H1 (cell line): ENCODE measurements around the gene BET1L. TPM values are rescaled to one million over a fixed set of nuclear protein-coding genes. Genes with fewer than 3 reads are reported as not detected.

Source experiments
- CTCF ChIA-PET: fragments of 300-600 bp; sonication (Branson Sonifier 250); formaldehyde crosslinking; loops from one replicate; lab custom pipeline; 2021; ENCODE audit not compliant: partially characterized antibody; lab: Charles Lee
- POLR2A ChIA-PET: fragments of 300-600 bp; sonication (Branson Sonifier 250); formaldehyde crosslinking; loops from one replicate; lab custom pipeline; 2021; ENCODE audit warnings: inconsistent platforms; ENCODE audit not compliant: partially characterized antibody; lab: Charles Lee
- DNase-seq, 2 experiments: peaks; one replicate each; pipeline versions ENCODE4 v3.0.0 to v3.0.0-alpha.2; 2010 to 2022; ENCODE audit warnings: low spot score in 2 of 2, low read depth in 1 of 2, mixed read lengths in 1 of 2
- FAIRE-seq: peaks from 2 replicates; lab custom pipeline; 2011; peaks lifted over from hg19 to GRCh38; lab: Jason Lieb, UNC
- H2AFZ ChIP-seq: 2 replicates; pipeline ENCODE4 v1.8.1; 2012; ENCODE audit warnings: low read length, inconsistent platforms
- H2AK5ac ChIP-seq: 2 replicates; pipeline ENCODE4 v1.6.1; 2013; ENCODE audit warnings: low read depth, low read length
- H2BK120ac ChIP-seq: replicated peaks from 2 replicates; pipeline ENCODE3; 2013; ENCODE audit warnings: low read depth, low read length, inconsistent platforms
- H2BK12ac ChIP-seq: 2 replicates; pipeline ENCODE4 v1.6.1; 2013; ENCODE audit warnings: low read depth, low read length
- H2BK15ac ChIP-seq: 2 replicates; pipeline ENCODE4 v1.6.1; 2013; ENCODE audit warnings: low read length
- H2BK20ac ChIP-seq: 2 replicates; pipeline ENCODE4 v1.6.1; 2013; ENCODE audit warnings: low read length
- H2BK5ac ChIP-seq: 2 replicates; pipeline ENCODE4 v1.6.1; 2013; ENCODE audit warnings: low read depth, low read length
- H3K14ac ChIP-seq: 2 replicates; pipeline ENCODE4 v1.6.1; 2013; ENCODE audit warnings: inconsistent platforms; ENCODE audit not compliant: insufficient read length
- H3K18ac ChIP-seq: 2 replicates; pipeline ENCODE4 v1.6.1; 2013; ENCODE audit warnings: low read length; ENCODE audit errors: extremely low read depth
- H3K23ac ChIP-seq: 2 replicates; pipeline ENCODE4 v1.6.1; 2013; ENCODE audit warnings: inconsistent platforms; ENCODE audit not compliant: insufficient read length
- H3K23me2 ChIP-seq: 2 replicates; pipeline ENCODE4 v1.6.1; 2013; ENCODE audit warnings: low read depth, low read length
- H3K27ac ChIP-seq: 2 replicates; pipeline ENCODE4 v1.6.1; 2011; ENCODE audit warnings: low read depth, low read length, inconsistent platforms
- H3K27me3 ChIP-seq, 4 experiments: replicated peaks in 1 of 4; 1 replicate in 1 of 4; 2 replicates in 3 of 4; pipeline versions ENCODE4 v1.6.1 to v1.8.1; 2011 to 2013; ENCODE audit warnings: low read length in 3 of 4, mild to moderate bottlenecking in 3 of 4, inconsistent platforms in 2 of 4, mixed read lengths in 2 of 4, moderate library complexity in 1 of 4; ENCODE audit not compliant: control insufficient read depth in 3 of 4, insufficient read depth in 3 of 4; ENCODE audit errors: extremely low read depth in 1 of 4
- H3K36me3 ChIP-seq, 4 experiments: 2 replicates each; pipeline versions ENCODE4 v1.6.1 to v1.8.1; 2011 to 2013; ENCODE audit warnings: mild to moderate bottlenecking in 4 of 4, low read length in 3 of 4, moderate library complexity in 2 of 4, control low read depth in 1 of 4, inconsistent platforms in 1 of 4; ENCODE audit not compliant: insufficient read depth in 4 of 4, control insufficient read depth in 2 of 4
- H3K4ac ChIP-seq: replicated peaks from 2 replicates; pipeline ENCODE3; 2013; ENCODE audit warnings: low read length, low read depth, mixed read lengths, inconsistent platforms; ENCODE audit not compliant: insufficient read length
- H3K4me1 ChIP-seq, 4 experiments: replicated peaks in 1 of 4; 1 replicate in 1 of 4; 2 replicates in 3 of 4; pipeline versions ENCODE4 v1.6.1 to v1.8.1; 2011 to 2013; ENCODE audit warnings: low read length in 3 of 4, inconsistent platforms in 2 of 4, mixed read lengths in 1 of 4; ENCODE audit not compliant: insufficient read depth in 4 of 4, control insufficient read depth in 3 of 4
- H3K4me2 ChIP-seq, 2 experiments: 2 replicates each; pipeline versions ENCODE4 v1.6.1 to v1.8.1; 2011 to 2013; ENCODE audit warnings: low read depth in 2 of 2, low read length in 2 of 2, control low read depth in 1 of 2, inconsistent platforms in 1 of 2, mild to moderate bottlenecking in 1 of 2; ENCODE audit not compliant: insufficient read depth in 1 of 2
- H3K4me3 ChIP-seq, 4 experiments: fragments of 200-600, 300-600 bp in 1 of 4; sonication (generic), shearing (Covaris generic), sonication (Bioruptor Twin) in 1 of 4; 2 replicates each; pipeline versions ENCODE4 v1.5.1 to v1.8.1; 2011 to 2016; ENCODE audit warnings: low read length in 4 of 4, low read depth in 3 of 4, control low read depth in 2 of 4, inconsistent platforms in 2 of 4, mild to moderate bottlenecking in 2 of 4, mixed read lengths in 1 of 4, moderate library complexity in 1 of 4; ENCODE audit not compliant: insufficient read depth in 2 of 4; ENCODE audit errors: extremely low read depth in 1 of 4
- H3K56ac ChIP-seq: replicated peaks from 2 replicates; pipeline ENCODE3; 2013; ENCODE audit warnings: low read depth, mild to moderate bottlenecking, mixed read lengths, low read length, inconsistent platforms; ENCODE audit not compliant: insufficient read length
- H3K79me1 ChIP-seq: 2 replicates; pipeline ENCODE4 v1.6.1; 2013; ENCODE audit warnings: low read depth, low read length, control low read depth
- H3K79me2 ChIP-seq, 2 experiments: 2 replicates each; pipeline versions ENCODE4 v1.6.1 to v1.8.1; 2012 to 2013; ENCODE audit warnings: low read length in 2 of 2, mild to moderate bottlenecking in 2 of 2, inconsistent platforms in 1 of 2; ENCODE audit not compliant: insufficient read depth in 2 of 2, control insufficient read depth in 1 of 2
- H3K9ac ChIP-seq, 4 experiments: replicated peaks in 1 of 4; 1 replicate in 1 of 4; 2 replicates in 3 of 4; pipeline versions ENCODE4 v1.6.1 to v1.8.1; 2011 to 2013; ENCODE audit warnings: low read depth in 3 of 4, low read length in 3 of 4, control low read depth in 2 of 4, mild to moderate bottlenecking in 2 of 4, moderate library complexity in 2 of 4, inconsistent platforms in 1 of 4; ENCODE audit errors: extremely low read depth in 1 of 4
- H3K9me3 ChIP-seq, 2 experiments: 2 replicates each; pipeline versions ENCODE4 v1.6.1 to v1.8.1; 2012 to 2013; ENCODE audit warnings: mild to moderate bottlenecking in 2 of 2, moderate library complexity in 2 of 2, control low read depth in 1 of 2, inconsistent platforms in 1 of 2, low read depth in 1 of 2, low read length in 1 of 2, mixed read lengths in 1 of 2; ENCODE audit not compliant: insufficient read depth in 2 of 2
- H4K20me1 ChIP-seq, 2 experiments: replicated peaks in 1 of 2; 2 replicates each; pipeline versions ENCODE3 to v1.8.1; 2011 to 2013; ENCODE audit warnings: inconsistent platforms in 2 of 2, low read length in 2 of 2, mild to moderate bottlenecking in 1 of 2; ENCODE audit not compliant: insufficient read depth in 2 of 2, control insufficient read depth in 1 of 2
- H4K5ac ChIP-seq: 2 replicates; pipeline ENCODE4 v1.6.1; 2013; ENCODE audit warnings: low read length, low read depth, mixed read lengths, inconsistent platforms; ENCODE audit not compliant: insufficient read length
- H4K8ac ChIP-seq: 2 replicates; pipeline ENCODE4 v1.8.0; 2013; ENCODE audit warnings: mild to moderate bottlenecking, moderate library complexity, low read length, inconsistent platforms; ENCODE audit not compliant: insufficient read depth; ENCODE audit errors: extremely low read depth
- H4K91ac ChIP-seq: replicated peaks from 2 replicates; pipeline ENCODE3; 2013; ENCODE audit warnings: low read length, mixed read lengths, inconsistent platforms; ENCODE audit not compliant: insufficient read length
- ASH2L ChIP-seq: fragments of 200-600, 300-600 bp; sonication (generic); IDR thresholded peaks from one replicate; pipeline ENCODE4 v1.7.1; 2017; ENCODE audit warnings: low read length
- JUN ChIP-seq: IDR thresholded peaks from 2 replicates; pipeline ENCODE4 v1.6.1; 2011; ENCODE audit warnings: low read depth, mild to moderate bottlenecking, improper control_type of control experiment, low read length
- NRF1 ChIP-seq: IDR thresholded peaks from 2 replicates; pipeline ENCODE4 v1.6.1; 2011; ENCODE audit warnings: mild to moderate bottlenecking, low read depth, low read length, improper control_type of control experiment
- SAP30 ChIP-seq: fragments of 300-600 bp; sonication (generic); IDR thresholded peaks from 2 replicates; pipeline ENCODE4 v1.7.1; 2012; ENCODE audit warnings: low read length, moderate library complexity, mild to moderate bottlenecking, inconsistent platforms; ENCODE audit not compliant: insufficient read depth, insufficient replicate concordance
- SP1 ChIP-seq: IDR thresholded peaks from 2 replicates; pipeline ENCODE4 v1.6.1; 2011; ENCODE audit warnings: low read depth, low read length
- TAF7 ChIP-seq: optimal IDR thresholded peaks from 2 replicates; pipeline ENCODE3; 2011; ENCODE audit warnings: low read depth, mild to moderate bottlenecking, inconsistent platforms, low read length, moderate library complexity, borderline replicate concordance
- TEAD4 ChIP-seq: IDR thresholded peaks from 2 replicates; pipeline ENCODE4 v1.6.1; 2012; ENCODE audit warnings: low read depth, low read length, inconsistent platforms, mixed read lengths
- WGBS, 2 experiments: shearing (Covaris generic) in 1 of 2; methylation state at CpG; one replicate each; pipeline versions ENCODE4 v1.1.6 to v1.1.7; 2013 to 2015; ENCODE audit warnings: low lambda C conversion rate in 2 of 2, mixed read lengths in 2 of 2, inconsistent platforms in 1 of 2, low coverage in 1 of 2, missing lambda C conversion rate in 1 of 2; ENCODE audit not compliant: insufficient replicate concordance in 2 of 2, insufficient coverage in 1 of 2, insufficient read length in 1 of 2; ENCODE audit errors: extremely low coverage in 1 of 2, missing lambda C conversion rate in 1 of 2; 5-methylcytosine and 5-hydroxymethylcytosine counted together
- polyA plus RNA-seq, 7 experiments: library from polyadenylated mRNA; depleted of rRNA in 3 of 7; stranded (reverse) in 5 of 7; unstranded in 2 of 7; fragments of >200 nt in 5 of 7; fragments of 200-250 nt in 2 of 7; gene quantifications; 1 replicate in 5 of 7; 2 replicates in 1 of 7; 4 replicates in 1 of 7; pipeline versions ENCODE4 v1.2.1 to v1.2.3, GENCODE V29; 2011 to 2013; ENCODE audit warnings: missing spikeins in 2 of 7, mixed read lengths in 2 of 7
- total RNA-seq: library from RNA; stranded (reverse); fragmentation: NEBNext Ultra II Directional; extraction: Animal tissue kit (Norgen Biotek cat#: 25700); gene quantifications from 2 replicates; pipeline ENCODE4 v1.2.1, GENCODE V29; 2021
- TF ChIP-seq, protein P1 (sequence below): IDR thresholded peaks from 2 replicates; pipeline ENCODE4 v1.6.1; 2012; ENCODE audit warnings: inconsistent platforms

BET1L gene
- total and polyA plus RNA-seq, 2 of the 8 experiments (the other 6 are each of a cell fraction or from before 2014, with no cell fraction given), result 40.2 to 61.9 TPM

- H2BK120ac ChIP-seq, result no peak overlapping the region
- H3K9ac ChIP-seq, result no peak overlapping the region
- peaks cover 6% of the 10 kb centered on the region; the same call in 1 of the 2 replicates for H3K23me2 ChIP-seq
- no peak overlapping the region for H4K8ac ChIP-seq
- H3K18ac ChIP-seq, result no peak overlapping the region
- no peaks in the 10 kb centered on the region for H3K27me3 ChIP-seq
- DNase-seq (no peak), FAIRE-seq (no peak)
- TF ChIP-seq TEAD4 (no peak), TAF7 (no peak), SP1 (no peak), NRF1 (no peak), ASH2L (no peak), SAP30 (no peak), JUN (no peak)
- TF ChIP-seq, protein P1, sequence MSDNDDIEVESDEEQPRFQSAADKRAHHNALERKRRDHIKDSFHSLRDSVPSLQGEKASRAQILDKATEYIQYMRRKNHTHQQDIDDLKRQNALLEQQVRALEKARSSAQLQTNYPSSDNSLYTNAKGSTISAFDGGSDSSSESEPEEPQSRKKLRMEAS, result no peak
- no peak overlapping the region for H3K4me2 ChIP-seq
- no peak overlapping the region for H3K4ac ChIP-seq
- H3K79me2 ChIP-seq, result peaks cover 0 to 12% of the 10 kb centered on the region in 2 experiments; a peak in 3 of 4 replicates
- H3K27ac ChIP-seq, result no peak overlapping the region
- H2AK5ac ChIP-seq, result no peak overlapping the region
- H3K14ac ChIP-seq, result no peak overlapping the region
- peaks cover 0 to 9% of the 10 kb centered on the region in 2 experiments; a peak in 1 of 4 replicates for H3K9me3 ChIP-seq
- H2BK15ac ChIP-seq, result no peak overlapping the region
- H4K91ac ChIP-seq, result no peak overlapping the region
- peaks cover 0 to 27% of the 10 kb centered on the region in 2 experiments for H4K20me1 ChIP-seq
- H2BK20ac ChIP-seq, result no peak overlapping the region
- H2BK5ac ChIP-seq, result no peak overlapping the region
- POLR2A ChIA-PET, result interaction anchor here (0.6 kb wide), 1 partner anchor 48 kb away, joined by 3 read pairs; no protein-coding TSS in a partner anchor
- no peak overlapping the region for H3K4me3 ChIP-seq
- H3K79me1 ChIP-seq, result peaks cover 6% of the 10 kb centered on the region
- no peak overlapping the region for H2AFZ ChIP-seq
- peaks cover 0 to 10% (median 3%) of the 10 kb centered on the region in 4 experiments; a peak in 6 of 8 replicates for H3K36me3 ChIP-seq
- H3K23ac ChIP-seq, result no peak overlapping the region
- H3K56ac ChIP-seq, result no peak overlapping the region
- CTCF ChIA-PET, result interaction anchor here (2.0 kb wide), 1 partner anchor 161 kb away, joined by 7 read pairs; no protein-coding TSS in a partner anchor
- H3K4me1 ChIP-seq, result peaks cover 0 to 7% (median 3%) of the 10 kb centered on the region in 4 experiments; a peak in 5 of 7 replicates
- no peak overlapping the region for H2BK12ac ChIP-seq
- H4K5ac ChIP-seq, result no peak overlapping the region
- 86% methylated on average over 15 of the region's 15 CpGs; no CpG with 5 or more reads in 1 of the 2 experiments for WGBS, 2 experiments
Measured at GRCh38 chr11:201966-202365, 5.2 kb downstream of the BET1L start.
